HG03565 (cell line): ENCODE results near the gene KDM4F.
A peak's percentile ranks its signal among the peaks of the same experiment; 100 is the strongest.
"Not testable (repeated sequence)": the region's sequence is repeated elsewhere in the genome, so short reads cannot be mapped to it uniquely, and the experiment has no call there.

Source experiments
- ATAC-seq: cut with Tn5 transposase; IDR thresholded peaks from one replicate; pipeline ENCODE4 v1.9.1; 2021; ENCODE audit warnings: mild to moderate bottlenecking, moderate library complexity; ENCODE audit not compliant: unreplicated experiment

KDM4F gene

DNA sequence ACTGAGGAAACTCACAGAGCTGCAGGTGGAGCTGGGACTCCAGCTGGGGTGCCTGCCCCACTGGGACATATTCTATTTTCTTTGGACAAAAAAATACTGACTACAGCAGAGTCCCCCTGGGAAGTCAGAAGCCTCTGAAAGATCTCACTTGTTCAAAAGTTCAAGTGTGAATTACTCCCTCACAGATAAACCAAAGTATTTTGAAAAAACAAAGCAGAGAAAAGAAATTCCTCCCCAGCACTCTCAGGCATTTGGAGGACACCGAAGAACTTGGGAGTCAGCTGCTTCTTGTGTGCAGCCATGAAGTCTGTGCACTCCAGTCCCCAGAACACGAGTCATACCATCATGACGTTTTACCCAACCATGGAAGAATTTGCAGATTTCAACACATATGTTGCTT lies at the start of gene KDM4F:
Gene KDM4F, plus strand, starts transcription at position 301 of the 400 bp plus-strand sequence.
- ATAC-seq: not testable (repeated sequence)

DNA sequence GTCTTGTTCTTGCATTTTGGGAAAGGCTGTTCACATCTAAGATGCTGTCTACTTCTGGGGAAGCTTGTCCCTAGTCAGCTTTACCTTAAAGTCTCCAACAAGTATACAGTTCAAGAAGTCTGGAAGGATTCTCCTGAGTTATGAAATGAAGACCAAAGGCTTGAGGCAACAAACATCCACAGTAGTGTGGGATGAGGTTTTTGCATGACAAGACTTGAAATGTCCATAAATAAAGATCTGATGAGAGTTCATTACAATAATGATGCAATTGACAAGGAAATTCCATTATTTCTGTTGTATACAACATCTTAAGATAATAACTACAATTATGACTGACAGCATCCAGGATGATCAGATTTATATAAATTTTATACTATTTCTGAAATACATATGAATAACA lies 45.5 kb upstream of the KDM4F start:
- ATAC-seq: no peak

DNA sequence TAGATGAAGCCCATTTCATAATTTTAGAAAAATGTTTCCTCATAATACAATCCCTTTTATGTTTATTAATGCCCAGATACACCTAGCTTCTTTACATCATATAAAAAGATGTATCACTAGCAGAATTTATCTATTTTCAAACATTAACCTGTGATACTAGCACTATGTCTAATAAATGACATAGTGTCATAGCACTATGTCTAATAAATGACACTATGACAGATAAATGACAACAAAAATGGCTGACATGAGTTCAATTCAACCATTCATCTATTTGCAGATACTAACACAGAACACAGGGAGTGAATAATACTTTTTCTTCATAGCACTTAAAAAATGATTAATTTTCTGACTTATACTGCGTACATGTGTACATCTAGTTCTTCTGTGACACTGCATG lies 43.6 kb upstream of the KDM4F start:
- no peak for ATAC-seq

DNA sequence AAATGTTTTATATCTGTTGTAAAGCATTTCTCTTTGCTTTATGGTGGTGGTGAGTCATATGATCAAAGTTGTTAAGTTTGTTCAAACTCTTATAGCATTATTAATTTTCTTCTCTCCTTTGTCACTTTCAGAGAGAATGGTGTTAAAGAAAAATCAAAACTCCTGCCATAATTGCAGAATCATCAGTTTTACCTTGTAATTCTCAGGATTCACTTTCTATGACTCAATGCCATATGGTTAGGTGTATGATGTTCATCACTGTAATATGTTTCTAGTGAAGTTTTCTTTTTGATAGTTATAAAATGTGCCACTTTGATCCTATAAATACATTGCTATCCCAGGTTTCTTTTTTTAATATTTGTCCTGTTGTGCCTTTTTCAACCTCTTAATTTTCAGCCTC lies 37.8 kb upstream of the KDM4F start:
- no peak for ATAC-seq

DNA sequence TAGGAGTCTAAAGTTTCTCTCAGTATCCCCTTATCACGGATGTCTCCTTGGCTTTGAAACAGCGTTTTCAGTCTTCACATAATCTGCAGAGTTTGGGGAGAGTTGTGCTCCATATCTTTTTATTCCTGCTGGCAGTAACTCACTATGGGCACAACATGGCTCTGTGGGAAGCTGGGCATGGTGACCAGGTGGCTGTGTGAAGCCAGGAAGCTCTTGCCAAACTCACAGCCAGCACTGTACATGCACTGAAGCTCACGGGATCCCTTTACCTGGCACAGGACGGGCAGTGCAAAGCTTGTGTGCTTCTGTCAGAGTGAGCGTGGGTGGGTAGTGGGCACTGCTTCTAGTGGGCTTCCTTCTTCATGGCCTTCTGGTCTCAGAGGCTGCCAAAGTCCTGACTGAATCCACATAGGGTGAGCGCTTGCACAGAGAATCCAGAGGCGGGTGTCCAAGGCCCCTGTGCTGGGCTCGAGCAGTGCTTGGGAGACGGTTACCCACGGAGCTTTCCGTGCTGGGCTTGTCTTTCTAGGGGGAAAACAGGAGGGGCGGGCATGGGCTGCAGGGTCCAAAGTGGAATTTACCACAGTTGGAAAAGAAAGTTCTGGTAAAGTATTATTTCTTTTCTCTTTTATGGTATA lies 34.9 kb upstream of the KDM4F start:
- ATAC-seq: no peak

DNA sequence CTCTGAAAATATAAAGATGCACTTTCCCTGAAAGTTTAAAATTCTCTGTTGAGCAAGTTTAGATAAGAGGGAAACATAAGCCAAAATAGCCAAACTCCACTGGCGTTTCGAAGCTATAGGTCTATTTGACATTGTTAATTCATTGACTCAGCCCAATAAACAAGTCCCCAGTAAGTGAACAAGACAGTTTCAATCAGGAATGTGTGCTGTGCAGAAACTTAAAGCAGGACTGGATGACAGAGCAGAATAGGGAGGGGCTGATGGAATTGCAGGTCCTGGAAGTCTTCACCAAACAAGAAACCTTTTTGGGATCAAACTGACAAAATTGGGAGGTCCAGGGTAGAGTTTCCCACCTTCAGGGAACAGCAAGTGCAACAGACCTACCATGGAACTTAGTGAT lies 33.1 kb upstream of the KDM4F start:
- no peak for ATAC-seq

DNA sequence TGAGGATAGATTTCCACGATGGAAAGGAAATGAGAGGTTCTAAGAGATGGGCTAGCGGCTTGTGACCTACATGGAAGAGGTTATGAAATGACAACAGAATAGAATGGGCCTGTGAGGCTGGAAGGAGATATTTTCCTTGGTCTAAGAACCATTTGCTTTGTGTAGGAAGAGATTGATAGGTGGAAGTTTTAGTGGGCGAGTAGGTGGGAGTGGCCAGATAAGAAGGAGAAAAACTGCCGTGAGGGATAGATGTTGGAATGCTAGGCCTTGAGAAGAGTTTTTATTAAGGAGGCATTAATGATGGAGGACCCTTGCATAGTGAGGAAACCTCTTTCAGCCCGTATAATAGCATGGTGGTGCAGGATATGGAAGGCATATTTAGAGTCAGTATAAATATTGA lies 27.8 kb upstream of the KDM4F start:
- not testable (repeated sequence) for ATAC-seq

DNA sequence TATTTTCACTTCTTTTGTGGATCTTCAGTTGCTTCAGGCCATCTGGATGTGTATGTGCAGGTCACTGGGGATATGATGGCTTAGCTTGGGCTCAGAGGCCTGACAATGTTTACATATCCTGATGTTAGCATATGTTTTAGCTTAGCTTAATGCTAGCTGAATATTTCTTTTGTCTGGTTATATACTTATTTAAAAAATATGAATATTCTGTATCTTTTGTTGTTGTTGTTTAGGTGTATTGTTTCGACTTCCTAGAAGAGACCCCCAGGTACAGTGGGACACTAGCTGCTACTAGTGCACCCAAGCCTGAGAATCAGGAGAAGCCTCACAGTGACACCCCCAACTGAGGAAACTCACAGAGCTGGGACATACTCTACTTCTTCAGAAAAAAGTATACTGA lies 24.3 kb upstream of the KDM4F start, which contains the start of gene KDM4E:
Gene KDM4E, plus strand, starts transcription at position 301 of the 400 bp plus-strand sequence. CDS start 300 bp downstream, outside the sequence.
- no peak for ATAC-seq

DNA sequence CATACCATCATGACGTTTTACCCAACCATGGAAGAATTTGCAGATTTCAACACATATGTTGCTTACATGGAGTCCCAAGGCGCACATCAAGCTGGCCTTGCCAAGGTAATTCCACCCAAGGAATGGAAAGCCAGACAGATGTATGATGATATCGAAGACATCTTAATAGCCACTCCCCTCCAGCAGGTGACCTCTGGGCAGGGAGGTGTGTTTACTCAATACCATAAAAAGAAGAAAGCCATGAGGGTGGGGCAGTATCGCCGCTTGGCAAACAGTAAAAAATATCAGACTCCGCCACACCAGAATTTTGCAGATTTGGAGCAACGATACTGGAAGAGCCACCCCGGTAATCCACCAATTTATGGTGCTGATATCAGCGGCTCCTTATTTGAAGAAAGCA lies 23.6 kb upstream of the KDM4F start:
- not testable (repeated sequence) for ATAC-seq

DNA sequence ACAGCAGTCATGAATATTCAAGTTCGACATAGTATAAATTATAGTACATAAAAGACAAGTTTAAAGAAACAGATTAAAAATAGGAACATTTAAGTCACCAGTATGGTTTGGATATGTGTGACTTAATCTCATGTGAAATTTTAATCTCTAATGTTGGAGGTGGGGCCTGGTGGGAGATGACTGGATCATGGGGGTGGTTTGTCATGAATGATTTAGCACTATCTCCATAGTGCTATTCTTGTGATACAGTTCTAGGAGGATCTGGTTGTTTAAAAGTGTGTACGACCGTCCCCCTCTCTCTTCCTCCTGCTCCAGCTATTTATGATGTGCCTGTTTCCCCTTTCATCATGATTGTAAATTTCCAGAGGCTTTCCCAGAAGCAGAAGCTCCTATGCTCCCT lies 20.9 kb upstream of the KDM4F start:
- no peak for ATAC-seq

DNA sequence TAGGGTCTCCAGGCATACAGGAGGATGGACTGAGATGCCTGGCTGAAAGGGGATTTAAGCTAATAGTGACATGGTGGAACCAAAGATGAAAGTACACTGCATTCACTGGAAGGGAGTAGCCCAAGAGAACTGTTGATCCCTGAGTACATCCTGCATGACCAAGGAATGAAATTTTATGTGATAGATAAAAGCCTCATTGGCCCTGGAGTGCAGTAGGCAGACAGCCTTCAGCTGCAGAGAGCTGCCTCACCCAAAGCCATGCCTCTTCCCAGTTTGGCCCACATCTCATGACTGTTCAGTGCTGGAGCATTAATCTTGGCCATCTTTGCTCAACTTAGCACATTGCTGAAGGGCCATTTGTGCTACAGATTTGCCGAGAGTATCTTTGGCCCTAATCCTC lies 16.2 kb upstream of the KDM4F start:
- no peak for ATAC-seq

DNA sequence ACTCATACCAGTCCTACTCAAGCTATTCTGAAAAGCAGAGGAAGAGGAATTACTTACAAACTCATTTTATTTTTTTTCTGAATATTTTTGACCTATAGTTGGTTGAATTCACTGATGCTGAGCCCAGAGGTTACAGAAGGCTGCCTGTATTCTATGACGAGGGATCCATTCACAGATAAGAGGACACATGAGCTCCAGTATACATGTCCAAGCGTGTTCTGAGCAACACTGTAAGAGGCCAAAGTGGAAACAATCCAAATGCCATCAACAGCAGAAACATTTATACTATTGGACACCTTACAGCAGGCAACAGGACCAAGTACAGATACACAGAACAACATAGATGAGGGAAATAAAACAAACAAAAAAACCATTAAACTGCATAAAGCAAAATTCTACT lies 13.9 kb upstream of the KDM4F start:
- no peak for ATAC-seq

DNA sequence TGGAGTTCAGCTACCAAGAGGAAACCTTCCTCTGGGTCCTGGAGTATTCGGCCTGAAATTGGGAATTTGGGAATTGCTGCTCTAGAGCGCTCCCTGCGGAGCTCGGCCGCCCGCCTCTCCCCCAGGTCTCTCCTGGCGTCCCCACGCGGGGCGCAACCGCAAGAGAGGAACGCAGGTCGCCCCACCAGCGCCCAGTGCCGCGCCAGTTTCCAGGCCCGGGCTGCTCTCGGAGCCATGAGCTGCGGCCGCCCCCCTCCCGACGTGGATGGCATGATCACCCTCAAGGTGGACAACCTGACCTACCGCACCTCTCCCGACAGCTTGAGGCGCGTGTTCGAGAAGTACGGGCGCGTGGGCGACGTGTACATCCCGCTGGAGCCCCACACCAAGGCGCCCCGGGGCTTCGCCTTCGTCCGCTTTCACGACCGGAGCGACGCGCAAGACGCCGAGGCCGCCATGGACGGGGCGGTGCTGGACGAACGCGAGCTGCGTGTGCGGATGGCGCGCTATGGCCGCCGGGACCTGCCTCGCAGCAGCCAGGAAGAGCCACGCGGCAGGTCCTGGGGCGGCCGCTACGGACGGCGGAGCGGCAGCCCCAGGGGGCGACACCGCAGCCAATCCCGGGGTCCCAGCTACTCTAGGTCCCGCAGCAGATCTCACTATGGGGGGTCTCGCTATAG lies 11.7 kb upstream of the KDM4F start:
- not testable (repeated sequence) for ATAC-seq

DNA sequence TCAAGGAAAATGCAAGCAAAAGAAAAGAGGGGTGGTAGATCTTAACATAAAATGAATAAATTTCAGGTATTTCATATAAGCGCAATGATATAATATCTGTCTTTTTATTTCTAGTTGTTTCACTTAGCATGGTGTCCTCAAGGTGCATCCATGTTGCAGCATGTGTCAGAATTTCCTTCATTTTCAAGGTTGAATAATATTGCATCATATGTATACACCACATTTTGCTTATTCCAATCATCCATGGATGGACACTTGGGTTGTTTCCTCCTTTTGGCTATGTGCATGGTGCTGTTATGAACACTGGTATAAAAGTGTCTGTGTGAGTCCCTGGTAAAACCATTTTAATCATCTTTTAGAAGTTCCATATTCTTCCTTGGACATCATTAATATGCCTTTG lies 7.0 kb upstream of the KDM4F start:
- ATAC-seq: no peak

DNA sequence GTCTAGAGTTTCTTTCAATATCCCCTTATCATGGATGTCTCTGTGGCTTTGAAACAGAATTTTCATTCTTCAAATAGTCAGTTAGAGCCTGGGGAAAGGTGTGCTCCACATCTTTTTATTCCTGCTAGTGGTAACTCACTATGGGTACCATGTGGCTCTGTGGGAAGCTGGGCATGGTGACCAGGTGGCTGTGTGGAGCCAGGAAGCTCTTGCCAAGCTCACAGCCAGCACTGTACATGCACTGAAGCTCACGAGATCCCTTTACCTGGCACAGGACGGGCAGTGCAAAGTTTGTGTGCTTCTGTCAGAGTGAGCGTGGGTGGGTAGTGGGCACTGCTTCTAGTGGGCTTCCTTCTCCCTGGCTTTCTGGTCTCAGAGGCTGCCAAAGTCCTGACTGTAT lies 6.3 kb upstream of the KDM4F start:
- ATAC-seq: no peak

DNA sequence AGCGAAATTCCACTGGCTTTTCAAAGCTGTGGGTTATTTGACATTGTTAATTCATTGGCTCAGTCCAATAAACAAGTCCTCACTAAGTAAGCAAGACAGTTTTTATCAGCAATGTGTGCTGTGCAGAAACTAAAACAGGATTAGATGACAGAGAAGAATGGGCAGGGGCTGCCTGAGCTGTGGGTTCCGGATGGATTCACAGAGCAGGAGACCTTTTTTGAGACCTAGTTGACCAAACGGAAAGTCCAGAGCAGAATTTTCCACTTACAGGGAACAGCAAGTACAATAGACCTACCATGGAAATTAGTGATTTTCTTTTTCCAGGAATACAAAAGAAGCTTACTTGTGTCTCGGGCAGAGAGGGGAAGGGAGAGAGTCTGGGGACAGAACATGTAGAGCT lies 5.2 kb upstream of the KDM4F start:
- ATAC-seq: no peak

DNA sequence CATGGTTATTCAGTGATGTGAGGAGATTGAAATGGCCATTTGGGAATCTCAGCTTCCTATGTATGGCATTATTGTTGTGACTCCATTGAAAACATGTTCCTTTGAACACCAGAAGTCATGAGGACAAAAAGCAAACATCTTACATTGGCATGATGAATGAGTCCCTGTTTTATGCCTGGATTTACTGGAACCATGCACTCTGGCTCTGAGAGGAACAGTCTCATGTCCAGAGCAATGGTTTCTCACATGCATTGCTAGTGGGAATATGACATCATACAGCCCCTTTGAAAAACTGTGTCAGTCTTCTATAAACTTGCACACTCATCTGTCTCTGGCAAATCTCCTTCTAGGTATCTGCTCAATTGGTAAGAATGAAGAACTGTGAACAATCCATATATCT lies 3.4 kb upstream of the KDM4F start:
- ATAC-seq: no peak

DNA sequence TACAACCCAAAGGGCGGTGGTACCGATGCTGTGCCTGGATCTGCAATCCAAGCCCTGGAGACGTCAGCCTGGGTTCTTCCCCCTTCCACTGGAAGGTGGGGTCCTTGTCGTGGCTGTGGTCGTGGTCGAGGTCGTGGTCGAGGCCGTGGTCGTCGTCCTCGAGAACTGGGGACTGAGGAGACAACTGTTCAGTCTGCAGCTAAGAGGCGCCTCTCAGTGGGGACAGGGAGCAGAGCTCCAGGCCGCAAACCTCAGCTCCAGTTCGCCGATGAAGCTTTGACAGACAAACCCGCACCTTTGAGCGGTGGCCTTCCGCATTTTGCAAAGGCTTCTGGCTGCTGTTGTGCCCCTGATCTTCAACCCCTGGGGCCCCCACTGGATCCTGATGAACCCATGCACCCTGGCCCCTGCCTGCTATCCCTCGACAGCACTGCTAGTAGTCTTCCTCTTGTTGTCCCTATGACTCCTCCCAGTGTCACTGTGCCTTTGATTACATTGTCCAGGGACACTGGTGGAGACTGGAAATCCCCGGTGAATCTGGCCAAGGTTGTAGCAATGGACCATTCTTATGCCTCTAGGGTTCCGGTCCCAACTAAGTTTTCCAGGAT lies 1.5 kb downstream of the KDM4F start:
- no peak for ATAC-seq

DNA sequence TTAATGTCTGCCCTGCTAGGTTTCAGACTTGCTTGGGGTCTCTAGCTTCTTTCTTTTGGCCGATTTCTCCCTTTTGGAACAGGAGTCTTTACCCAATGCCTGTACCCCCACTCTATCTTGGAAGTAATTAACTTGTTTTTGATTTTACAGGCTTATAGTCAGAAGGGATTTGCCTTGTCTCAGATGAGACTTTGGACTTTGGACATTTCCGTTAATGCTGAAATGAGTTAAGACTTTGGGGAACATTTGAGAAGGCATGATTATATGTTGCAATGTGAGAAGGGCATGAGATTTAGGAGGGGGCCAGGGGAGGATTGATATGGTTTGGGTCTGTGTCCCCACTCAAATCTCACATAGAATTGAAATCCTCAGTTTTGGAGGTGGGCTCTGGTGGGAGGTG lies 5.1 kb downstream of the KDM4F start:
- ATAC-seq: no peak

DNA sequence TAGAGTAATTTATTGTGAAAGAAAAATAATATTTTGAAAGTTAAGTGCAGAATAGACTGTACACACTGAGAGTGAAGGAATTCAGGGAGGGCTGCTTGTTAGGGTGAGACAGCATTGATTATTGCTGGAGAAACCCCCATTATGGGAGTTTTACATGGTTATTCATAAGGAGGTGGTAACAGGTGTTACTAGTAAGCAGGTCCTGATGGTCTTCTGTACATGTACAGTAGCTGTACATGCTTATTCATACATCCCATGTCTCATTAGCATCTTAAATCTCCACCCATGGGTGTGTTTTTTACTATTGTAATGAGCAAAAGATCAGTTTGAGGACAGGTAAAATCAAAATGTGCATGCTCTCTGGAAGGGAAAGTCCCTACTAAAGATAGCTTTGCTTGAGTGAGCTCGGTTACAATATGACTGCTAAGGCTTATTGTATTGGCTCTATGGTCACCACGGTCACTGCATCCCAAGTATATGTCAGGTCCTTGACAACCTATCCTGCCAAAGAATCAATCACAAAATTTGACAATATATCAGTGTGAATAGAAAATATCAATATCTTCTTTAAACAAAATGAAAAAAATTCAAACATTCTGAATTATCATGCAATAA lies 6.2 kb downstream of the KDM4F start:
- peak; percentile 99 for ATAC-seq

DNA sequence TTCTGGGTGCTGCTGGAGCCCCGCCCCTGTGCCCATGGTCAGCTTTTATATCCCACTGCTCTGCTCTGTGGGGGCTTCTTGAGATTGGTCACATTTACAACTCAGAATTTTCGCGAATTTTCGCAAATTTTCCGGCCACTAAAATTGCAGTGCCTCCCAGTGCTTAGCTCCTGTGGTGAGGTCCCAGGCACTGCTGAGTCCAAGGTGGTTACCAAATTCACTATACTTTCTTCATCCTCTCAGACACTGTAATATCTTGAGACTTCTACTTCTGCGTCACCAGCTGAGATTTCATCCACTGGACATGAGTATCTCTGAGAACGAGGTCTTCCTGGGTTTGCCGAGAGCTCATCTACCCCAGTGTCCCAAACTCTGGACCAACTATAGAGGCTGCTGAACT lies 8.7 kb downstream of the KDM4F start:
- no peak for ATAC-seq

DNA sequence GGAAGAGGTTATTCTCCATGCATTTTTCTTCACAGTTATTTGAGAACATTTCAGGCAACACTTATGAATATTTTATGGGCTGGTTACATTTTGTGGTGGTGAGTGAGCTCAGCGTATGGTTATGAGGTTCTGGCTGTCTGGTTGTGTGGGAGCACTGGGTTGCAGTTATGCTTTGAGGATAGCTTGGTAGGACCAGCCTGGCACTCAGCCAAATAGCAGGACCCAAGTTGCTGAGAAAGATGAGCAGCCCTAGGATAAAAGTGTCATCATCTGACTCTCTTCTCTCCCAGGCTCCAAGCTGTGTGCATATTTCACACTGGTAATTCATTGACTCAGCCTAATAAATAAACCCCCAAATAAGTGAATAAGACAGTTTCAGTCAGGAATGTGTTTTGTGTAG lies 9.4 kb downstream of the KDM4F start:
- no peak for ATAC-seq
